ENCODE measurements around the gene ZNHIT3. TPM values are rescaled to one million over a fixed set of nuclear protein-coding genes. Genes with fewer than 3 reads are reported as not detected.
"Not testable (repeated sequence)": the region's sequence is repeated elsewhere in the genome, so short reads cannot be mapped to it uniquely, and the experiment has no call there.

The ZNHIT3 gene
- polyA plus RNA-seq, 2 of the 4 experiments (the other 2 are of a cell fraction) = 117 to 166 TPM

DNA sequence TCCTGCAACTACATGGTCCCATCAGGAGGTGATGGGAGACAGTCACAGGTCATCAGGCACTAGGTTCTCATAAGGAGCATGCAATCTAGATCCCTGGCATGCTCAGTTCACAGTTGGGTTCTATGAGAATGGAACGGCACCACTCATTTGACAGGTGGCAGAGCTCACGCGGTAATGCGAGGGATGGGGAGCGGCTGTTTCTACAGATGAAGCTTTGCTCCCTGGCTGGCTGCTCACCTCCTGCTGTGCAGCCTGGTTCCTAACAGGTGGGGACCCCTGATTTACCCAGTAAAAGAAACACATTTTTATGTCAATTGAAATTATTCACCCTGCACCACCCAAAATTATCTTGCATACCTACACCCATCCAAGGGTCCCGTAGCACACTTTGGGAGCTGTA, 42.7 kb upstream of the ZNHIT3 start (continued):
- TF ChIP-seq PHF8 (IDR thresholded peaks at IDR 0.05; ENCODE audit: borderline replicate concordance, low read depth) (no peak), ESRRA (IDR thresholded peaks at IDR 0.05; ENCODE audit: borderline replicate concordance, low read length) (no peak), RFX5 (IDR thresholded peaks at IDR 0.05) (no peak)
- TF ChIP-seq, protein P1, sequence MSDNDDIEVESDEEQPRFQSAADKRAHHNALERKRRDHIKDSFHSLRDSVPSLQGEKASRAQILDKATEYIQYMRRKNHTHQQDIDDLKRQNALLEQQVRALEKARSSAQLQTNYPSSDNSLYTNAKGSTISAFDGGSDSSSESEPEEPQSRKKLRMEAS (IDR thresholded peaks at IDR 0.05) = no peak

DNA sequence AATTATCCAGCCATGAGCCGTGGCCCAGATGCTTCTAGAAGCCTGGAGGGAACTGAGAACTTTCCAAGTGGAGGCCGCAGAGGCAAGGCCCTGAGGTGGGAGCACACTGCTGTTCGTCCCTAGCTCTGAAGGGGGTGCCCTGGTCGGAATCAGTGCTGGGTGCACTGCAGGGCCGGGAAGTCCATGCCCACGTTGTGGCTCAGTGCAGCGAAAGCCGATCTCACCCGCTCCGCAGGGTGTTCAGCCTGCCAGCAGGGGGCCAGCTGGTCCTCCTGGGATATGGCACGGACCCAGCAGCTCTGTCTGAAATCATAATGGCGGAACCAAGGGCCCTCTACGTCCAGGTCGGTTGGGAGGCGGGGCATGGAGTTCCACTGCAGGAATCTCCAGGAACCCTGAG, 36.5 kb upstream of the ZNHIT3 start:
- H3K4me2 ChIP-seq; POLR2A ChIA-PET; H3K27ac ChIP-seq; FAIRE-seq; H3K4me1 ChIP-seq; DNase-seq (ENCODE audit: low read depth in 1 of 2, low spot score in 1 of 2); H3K9me3 ChIP-seq; H3K4me3 ChIP-seq; CTCF ChIA-PET: not testable (repeated sequence)
- WGBS (ENCODE audit: missing lambda C conversion rate) = 21% methylated on average over 9 of the region's 15 CpGs
- peak; percentile 89 to 99; a peak in 5 of 6 replicates for ATAC-seq

DNA sequence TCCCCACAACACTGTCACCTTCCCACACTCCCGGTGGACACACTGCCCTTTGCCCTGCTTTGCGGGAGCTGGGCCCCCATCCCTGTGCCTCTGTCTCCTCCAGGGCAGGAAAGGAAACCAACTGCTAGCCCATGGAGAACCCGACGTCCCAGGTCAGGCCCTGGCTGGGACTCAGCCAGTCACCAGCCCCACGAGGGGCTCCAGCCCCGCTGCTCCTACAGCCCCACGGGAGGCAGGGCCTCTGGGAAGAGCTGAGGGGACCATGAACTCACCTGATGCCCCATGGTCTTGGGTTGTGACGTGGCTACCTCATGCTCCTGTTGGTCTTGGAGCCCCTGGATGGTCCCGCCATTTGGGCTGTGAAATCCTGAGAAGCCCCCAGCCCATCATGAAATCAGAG, 33.6 kb upstream of the ZNHIT3 start:
- H3K9me3 ChIP-seq; H3K4me1 ChIP-seq; CTCF ChIA-PET; POLR2A ChIA-PET; H3K4me2 ChIP-seq; DNase-seq (ENCODE audit: low read depth in 1 of 2, low spot score in 1 of 2); ATAC-seq; H3K27ac ChIP-seq; FAIRE-seq; H3K4me3 ChIP-seq: not testable (repeated sequence)
- WGBS (ENCODE audit: missing lambda C conversion rate) = 32% methylated on average over 9 of the region's 9 CpGs

DNA sequence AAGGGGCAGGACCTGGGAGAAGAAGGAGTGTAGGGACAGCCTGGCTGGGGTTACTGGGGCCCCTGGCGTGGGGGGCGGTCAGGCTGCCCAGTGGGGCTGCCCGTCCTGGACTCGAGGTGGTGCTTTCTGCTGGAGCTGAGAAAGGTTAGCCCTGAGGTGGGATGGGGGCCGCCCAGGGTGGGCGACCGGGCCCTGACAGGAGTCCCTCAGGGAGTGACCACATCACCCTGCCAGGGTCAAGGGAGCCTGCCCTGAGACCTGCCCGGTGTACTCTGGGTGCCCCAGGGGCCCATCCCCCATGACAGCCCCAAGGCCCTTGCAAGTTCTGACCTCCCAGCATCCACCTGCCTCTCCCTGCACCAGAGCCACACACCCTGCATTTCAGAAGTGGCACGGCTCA, 28.8 kb upstream of the ZNHIT3 start:
- DNase-seq (ENCODE audit: low read depth in 1 of 2, low spot score in 1 of 2); FAIRE-seq; H3K4me3 ChIP-seq; H3K27ac ChIP-seq; POLR2A ChIA-PET; ATAC-seq; H3K9me3 ChIP-seq; H3K4me1 ChIP-seq; H3K4me2 ChIP-seq: not testable (repeated sequence)
- 32% methylated on average over 6 of the region's 9 CpGs for WGBS (ENCODE audit: missing lambda C conversion rate)
- CTCF ChIA-PET = interaction anchor here (3.6 kb wide), 1 partner anchor 25 kb away, joined by 12 read pairs; no protein-coding TSS in a partner anchor

DNA sequence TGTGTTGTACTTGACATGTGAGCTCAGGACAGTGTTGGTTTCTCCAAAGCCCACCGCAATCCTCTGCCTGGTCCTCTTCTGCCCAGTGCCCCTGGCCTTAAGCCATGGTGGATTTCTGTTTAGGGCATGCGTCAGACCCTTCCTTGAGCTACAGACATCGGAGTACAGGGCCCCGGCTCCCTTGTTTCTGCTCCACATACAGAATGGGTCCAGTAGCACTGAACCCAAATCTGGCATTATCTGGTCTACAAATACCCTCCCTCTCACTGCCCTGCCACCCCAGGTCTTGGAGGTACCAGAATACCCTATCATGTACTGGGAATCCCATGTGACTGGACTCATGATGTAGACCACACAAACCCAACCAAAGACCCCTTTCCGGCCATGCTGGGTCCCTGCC, 27.4 kb upstream of the ZNHIT3 start:
- H3K4me1 ChIP-seq = no peaks in the 10 kb centered on the region
- no peak overlapping the region for H3K4me3 ChIP-seq
- CTCF ChIA-PET = interaction anchor here (0.6 to 7.5 kb wide), 3 partner anchors 24 to 310 kb away, joined by 3 to 54 read pairs (median 4); no protein-coding TSS in a partner anchor
- ATAC-seq (no peak), DNase-seq (ENCODE audit: low read depth in 1 of 2, low spot score in 1 of 2) (no peak), FAIRE-seq (no peak)
- H3K4me2 ChIP-seq = no peak overlapping the region
- WGBS (ENCODE audit: missing lambda C conversion rate) = 21% methylated on average over 4 of the region's 5 CpGs
- H3K9me3 ChIP-seq = no peaks in the 10 kb centered on the region
- TF ChIP-seq, protein P2, sequence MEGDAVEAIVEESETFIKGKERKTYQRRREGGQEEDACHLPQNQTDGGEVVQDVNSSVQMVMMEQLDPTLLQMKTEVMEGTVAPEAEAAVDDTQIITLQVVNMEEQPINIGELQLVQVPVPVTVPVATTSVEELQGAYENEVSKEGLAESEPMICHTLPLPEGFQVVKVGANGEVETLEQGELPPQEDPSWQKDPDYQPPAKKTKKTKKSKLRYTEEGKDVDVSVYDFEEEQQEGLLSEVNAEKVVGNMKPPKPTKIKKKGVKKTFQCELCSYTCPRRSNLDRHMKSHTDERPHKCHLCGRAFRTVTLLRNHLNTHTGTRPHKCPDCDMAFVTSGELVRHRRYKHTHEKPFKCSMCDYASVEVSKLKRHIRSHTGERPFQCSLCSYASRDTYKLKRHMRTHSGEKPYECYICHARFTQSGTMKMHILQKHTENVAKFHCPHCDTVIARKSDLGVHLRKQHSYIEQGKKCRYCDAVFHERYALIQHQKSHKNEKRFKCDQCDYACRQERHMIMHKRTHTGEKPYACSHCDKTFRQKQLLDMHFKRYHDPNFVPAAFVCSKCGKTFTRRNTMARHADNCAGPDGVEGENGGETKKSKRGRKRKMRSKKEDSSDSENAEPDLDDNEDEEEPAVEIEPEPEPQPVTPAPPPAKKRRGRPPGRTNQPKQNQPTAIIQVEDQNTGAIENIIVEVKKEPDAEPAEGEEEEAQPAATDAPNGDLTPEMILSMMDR (IDR thresholded peaks at IDR 0.05) = no peak
- no peak for TF ChIP-seq BHLHE40 (IDR thresholded peaks at IDR 0.05; ENCODE audit: low read depth, low read length)
- TF ChIP-seq KDM5A (IDR thresholded peaks at IDR 0.05) = no peak
- no peak for TF ChIP-seq NPAS2 (CRISPR knock-in tag; IDR thresholded peaks at IDR 0.05; ENCODE audit: borderline replicate concordance)
- TF ChIP-seq FOSL2 (IDR thresholded peaks at IDR 0.05) = no peak
- no peak for TF ChIP-seq FOSL2 (CRISPR knock-in tag; IDR thresholded peaks at IDR 0.05)
- no peak for TF ChIP-seq JUNB (IDR thresholded peaks at IDR 0.05)
- TF ChIP-seq EP300 (IDR thresholded peaks at IDR 0.05) = no peak
- TF ChIP-seq ZNF302 (CRISPR knock-in tag; IDR thresholded peaks at IDR 0.05) = no peak
- TF ChIP-seq, protein P3, sequence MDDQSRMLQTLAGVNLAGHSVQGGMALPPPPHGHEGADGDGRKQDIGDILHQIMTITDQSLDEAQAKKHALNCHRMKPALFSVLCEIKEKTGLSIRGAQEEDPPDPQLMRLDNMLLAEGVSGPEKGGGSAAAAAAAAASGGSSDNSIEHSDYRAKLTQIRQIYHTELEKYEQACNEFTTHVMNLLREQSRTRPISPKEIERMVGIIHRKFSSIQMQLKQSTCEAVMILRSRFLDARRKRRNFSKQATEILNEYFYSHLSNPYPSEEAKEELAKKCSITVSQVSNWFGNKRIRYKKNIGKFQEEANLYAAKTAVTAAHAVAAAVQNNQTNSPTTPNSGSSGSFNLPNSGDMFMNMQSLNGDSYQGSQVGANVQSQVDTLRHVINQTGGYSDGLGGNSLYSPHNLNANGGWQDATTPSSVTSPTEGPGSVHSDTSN (IDR thresholded peaks at IDR 0.05) = no peak
- TF ChIP-seq ZC3H11A (IDR thresholded peaks at IDR 0.05) = no peak
- TF ChIP-seq, protein P4, sequence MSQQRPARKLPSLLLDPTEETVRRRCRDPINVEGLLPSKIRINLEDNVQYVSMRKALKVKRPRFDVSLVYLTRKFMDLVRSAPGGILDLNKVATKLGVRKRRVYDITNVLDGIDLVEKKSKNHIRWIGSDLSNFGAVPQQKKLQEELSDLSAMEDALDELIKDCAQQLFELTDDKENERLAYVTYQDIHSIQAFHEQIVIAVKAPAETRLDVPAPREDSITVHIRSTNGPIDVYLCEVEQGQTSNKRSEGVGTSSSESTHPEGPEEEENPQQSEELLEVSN (IDR thresholded peaks at IDR 0.05; ENCODE audit: borderline replicate concordance, low read depth) = no peak
- no peak for TF ChIP-seq RNF2 (IDR thresholded peaks at IDR 0.05; ENCODE audit: borderline replicate concordance, low read depth)
- no peak for TF ChIP-seq RCOR1 (IDR thresholded peaks at IDR 0.05; ENCODE audit: low read depth, low read length)
- TF ChIP-seq TP53 (CRISPR knock-in tag; IDR thresholded peaks at IDR 0.05) = no peak
- POLR2A ChIA-PET = no interaction called here
- no peak overlapping the region for H3K27ac ChIP-seq
